SIG-M5 treated with dmso at 0.1 percent for 504 hours (cell line): ENCODE data around the gene TTC33.
"Not testable (repeated sequence)": the region's sequence is repeated elsewhere in the genome, so short reads cannot be mapped to it uniquely, and the experiment has no call there.

Experiments used
- DNase-seq: peaks from one replicate; lab custom pipeline; 2025; ENCODE audit not compliant: unreplicated experiment; lab: John Stamatoyannopoulos, UW

Gene TTC33

DNA sequence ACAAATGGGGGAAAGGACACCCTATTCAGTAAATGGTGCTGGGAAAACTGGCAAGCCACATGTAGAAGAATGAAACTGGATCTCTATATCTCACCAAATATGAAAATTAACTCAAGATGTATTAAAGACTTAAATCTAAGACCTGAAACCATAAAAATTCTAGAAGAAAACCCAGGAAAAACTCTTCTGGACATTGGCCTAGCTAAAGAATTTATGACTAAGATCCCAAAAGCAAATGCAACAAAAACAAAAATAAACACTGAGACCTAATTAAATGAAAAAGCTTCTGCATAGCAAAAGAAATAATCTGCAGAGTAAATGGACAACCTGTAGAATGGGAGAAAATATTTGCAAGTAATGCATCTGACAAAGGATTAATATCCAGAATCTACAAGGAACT, 99.7 kb downstream of the TTC33 start:
- not testable (repeated sequence) for DNase-seq

DNA sequence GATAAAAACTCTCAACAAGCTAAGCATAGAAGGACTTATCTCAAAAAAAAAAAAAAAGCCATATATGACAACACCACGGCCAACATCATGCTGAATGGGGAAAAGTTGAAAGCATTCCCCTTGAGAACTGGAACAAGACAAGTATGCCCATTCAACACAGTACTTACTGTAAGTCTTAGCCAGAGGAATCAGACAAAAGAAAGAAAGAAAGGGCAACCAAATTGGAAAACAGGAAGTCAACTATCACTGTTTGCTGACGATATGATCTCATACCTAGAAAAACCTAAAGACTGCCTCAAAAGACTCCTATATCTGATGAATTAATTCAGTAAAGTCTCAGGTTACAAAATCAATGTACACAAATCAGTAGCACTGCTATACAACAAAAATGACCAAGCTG, 100.6 kb downstream of the TTC33 start:
- DNase-seq: no peak

DNA sequence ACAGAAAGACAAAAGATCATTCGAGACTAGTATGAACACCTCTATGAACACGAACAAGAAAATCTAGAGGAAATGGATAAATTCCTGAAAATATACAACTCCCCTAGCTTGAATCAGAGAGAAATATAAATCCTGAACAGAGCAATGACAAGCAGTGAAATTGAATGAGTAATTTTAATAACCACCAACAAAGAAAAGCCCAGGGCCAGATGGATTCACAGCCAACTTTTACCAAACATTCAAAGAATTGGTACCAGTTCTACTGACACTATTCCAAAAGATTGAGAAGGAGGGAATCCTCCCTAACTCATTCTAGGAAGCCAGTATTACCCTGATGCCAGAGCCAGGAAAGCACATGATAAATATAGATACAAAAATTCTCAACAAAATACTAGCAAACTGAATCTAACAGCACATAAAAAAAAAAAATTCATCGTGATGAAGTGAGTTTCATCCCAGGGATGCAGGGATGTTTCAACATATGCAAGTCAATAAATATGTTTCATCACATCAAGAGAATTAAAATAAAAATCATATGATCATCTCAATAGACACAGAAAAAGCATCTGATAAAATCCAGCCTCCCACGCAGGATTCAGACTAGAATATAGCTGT, 101.3 kb downstream of the TTC33 start:
- no peak for DNase-seq

DNA sequence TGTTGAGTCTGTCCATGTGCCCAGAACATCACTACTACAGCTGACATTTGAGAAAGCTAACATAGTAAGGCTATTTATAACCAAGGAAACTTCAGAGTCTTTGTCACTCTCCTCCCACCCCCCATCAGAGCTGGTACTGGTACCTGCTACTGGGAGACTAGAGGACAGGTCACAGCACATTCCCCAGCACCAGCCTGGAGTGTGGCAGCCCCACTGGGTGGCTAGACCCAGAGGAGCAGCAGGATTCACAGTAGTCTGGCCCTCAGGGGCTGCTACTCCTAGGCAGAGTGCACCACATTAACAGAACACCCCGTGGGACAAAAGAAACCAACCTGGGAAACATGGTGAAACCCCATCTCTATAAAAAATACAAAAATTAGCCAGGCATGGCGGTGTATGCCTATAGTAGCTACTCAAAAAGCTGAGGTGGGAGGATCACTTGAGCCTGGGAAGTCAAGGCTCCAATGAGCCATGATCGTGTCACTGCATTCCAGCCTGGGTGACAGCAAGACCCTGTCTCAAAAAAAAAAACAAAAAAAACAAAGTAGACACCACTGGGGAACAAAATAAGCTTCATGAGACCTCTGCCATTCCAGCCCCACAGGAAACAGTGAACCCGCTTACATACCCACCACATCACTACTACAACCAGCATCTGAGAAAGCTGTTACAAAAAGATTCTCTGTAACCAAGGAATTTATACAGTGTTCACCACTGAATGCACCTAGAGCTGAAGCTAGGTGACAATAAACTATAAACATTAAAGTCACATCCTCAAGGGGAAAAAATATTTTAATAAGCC, 102.3 kb downstream of the TTC33 start:
- no peak for DNase-seq

DNA sequence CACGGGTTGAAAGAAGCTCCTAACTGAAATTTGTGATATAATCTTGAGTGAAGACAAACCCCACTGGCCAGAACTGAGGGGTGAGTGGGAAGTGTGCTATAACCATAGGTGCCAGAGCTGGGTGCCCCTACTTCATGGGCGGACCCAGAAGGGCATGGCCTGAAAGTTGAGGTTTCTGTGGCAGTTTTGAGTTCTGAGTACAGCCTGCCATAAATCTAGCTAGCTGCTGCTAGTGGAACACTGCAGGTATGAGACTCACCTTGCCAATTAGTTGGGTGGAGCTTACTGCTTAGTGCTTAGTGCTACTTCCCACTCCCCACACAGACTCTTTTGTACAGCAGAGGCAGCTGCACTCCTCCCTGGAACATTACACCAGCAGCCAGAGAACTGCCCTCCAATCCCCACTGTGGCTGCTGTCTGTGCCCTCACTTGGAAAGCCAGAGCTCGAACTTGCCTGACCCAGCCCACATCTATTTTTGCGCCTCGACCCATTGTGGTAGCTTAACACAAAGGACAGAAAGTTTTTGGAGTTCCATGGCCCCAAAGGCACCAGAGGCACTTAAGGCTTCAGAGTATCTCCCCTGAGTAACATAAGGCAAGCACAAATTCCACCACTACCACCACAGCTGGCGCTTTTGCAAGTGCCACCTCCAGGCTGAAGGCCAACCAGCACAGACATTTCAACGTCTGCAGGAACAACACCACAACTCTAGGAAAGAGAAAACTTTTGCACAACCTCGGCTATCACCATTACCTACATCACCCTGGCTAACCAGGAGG, 103.1 kb downstream of the TTC33 start:
- DNase-seq: no peak

DNA sequence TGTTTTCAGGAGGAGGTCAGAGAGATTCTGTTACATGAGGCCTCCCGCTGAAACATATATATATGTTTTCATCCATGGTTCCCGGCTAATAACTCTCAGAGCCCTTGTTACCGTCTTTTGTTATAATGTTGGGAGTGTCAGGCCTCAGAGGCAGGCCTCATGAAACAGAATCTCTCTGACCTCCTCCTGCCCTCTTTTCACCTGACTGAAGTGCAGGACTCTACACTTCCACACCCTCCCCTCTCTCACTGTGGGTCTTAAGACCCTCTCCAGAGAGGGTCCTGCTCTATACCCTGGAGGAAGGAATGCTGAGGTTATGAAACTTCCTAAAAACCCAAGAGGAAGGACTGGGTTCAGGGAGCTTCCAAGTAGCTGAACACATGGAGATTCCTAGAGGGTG, 104.6 kb downstream of the TTC33 start:
- DNase-seq: no peak

DNA sequence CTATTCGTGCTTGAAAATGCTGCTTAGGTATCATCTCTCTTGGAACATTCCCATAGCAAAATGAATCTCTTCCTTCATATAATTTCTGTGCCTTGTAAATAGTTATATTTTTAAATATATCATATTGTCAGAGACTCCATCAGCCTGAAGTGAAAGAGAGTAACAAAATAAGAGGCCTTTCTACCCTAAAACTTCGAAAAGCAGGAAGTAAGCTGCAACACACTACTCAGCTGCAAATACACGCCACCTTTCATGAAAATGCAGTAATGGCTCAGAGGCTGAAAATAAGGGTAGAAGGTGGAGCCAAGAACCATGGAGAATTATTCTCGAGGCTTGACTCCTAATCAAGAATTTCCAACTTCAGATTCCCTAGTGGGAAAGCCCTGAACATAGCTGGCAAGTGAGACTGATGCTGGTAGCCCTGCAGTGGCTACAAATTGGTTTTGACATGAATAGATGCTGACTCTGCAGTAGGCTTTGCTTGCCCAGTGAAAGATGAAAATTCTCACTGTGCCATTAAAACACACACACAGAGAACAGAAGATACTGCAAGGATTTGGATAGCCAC, 106.2 kb downstream of the TTC33 start:
- peak; percentile 27 for DNase-seq

DNA sequence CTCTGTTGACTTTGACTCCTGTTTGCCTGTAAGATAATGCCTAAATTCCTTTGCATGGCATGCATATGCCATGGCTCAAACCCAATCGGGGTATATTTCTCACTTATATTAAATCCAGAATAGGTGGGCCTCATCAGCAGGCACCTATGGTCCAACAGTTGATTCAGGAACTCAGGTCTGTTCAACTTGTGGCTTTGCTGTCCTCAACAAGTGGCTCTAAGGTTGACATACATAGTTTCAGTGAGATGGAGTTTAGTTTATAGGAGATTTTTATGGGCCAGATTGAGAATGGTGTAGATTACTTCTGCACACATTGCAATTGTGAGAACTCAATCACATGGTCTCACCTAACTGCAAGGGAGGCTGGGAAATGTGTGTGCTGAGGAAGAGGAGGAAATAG, 107.6 kb downstream of the TTC33 start:
- DNase-seq: no peak

DNA sequence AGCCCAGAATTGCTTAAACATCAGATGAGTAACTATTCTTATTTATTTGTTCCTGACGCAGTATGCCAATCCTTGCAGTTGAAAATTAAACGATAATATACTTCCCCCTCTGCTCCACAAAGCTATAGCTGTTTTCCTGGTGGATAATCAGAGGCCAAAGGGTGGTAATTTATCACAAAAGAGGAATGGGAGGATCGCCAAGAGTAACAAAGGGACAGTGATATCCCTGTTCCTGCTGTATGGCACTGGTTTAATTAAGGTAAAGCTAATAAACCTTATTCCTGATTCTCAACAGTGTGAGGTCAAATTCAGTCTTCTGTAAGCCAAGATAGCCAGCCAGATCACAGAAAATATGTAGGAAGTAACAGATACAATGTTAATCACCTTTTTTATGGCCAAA, 109.5 kb downstream of the TTC33 start:
- DNase-seq: no peak

DNA sequence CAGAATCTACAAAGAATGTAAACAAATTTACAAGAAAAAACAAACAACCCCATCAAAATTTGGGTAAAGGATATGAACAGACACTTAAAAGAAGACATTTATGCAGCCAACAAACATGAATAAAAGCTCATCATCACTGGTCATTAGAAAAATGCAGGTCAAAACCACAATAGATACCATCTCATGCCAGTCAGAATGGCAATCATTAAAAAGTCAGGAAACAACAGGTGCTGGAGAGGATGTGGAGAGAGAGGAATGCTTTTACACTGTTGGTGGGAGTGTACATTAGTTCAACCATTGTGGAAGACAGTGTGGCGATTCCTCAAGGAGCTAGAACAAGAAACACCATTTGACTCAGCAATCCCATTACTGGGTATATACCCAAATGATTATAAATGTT, 116.2 kb downstream of the TTC33 start:
- DNase-seq: not testable (repeated sequence)

DNA sequence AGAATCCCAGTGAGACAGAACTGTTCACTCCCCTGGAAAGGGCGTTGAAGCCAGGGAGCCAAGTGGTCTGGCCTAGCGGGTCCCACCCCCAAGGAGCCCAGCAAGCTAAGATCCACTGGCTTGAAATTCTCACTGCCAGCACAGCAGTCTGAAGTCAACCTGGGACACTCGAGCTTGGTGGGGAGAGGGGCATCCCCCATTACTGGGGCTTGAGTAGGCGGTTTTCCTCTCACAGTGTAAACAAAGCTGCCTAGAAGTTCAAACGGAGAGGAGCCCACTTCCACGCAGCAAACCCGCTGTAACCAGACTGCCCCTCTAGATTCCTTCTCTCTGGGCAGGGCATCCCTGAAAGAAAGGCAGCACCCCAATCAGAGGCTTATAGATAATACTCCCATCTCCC, 121.2 kb downstream of the TTC33 start:
- no peak for DNase-seq

DNA sequence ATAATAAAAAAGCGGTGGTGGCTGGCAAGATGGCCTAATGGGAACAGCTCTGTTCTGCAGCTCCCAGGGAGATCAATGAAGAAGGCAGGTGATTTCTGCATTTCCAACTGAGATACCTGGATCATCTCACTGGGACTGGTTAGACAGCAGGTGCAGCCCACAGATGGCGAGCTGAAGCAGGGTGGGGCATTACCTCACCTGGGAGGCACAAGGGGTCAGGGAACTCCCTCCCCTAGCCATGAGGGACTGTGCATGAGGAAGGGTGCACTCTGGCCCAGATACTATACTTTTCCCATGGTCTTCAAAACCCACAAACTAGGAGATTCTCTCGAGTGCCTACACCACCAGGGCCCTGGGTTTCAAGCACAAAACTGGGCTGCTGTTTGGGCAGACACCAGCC, 121.6 kb downstream of the TTC33 start:
- no peak for DNase-seq

DNA sequence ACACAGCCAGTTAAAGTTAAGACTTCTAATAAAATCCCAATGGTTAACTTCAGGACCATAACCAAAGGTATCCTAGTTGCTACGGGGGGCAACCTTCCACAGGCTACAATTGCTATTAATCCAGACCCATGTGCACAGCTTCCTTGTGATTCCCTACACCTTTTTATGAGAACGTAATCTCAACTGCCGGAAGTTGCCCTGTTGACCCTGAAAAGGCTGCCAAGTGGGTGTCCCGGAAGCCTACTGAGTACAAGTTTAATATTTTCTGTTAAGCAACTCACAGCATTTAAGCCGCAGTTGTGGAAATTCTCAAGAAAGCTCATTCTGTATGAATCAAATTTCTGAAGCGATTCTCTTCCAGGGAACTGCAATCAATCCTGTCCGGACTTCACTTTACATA, 124.5 kb downstream of the TTC33 start:
- no peak for DNase-seq

DNA sequence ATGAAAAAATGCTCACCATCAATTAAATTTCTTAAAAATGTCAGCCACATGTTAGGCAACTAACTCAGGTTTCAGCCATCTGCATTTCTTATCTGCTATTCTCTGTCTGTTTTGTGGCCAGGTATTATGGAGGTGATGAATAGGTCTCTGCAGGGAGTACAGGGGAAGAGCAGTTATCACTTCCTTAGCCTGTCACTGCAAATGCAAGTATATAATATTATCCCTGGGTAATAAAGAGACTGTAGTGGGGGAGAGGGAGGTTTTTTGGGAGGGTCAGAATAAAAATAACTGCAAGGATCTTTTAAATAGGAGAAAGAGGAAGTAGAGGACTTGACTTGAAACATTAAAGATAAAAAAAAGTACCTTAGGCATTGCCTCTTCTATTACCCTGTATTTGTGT, 125.6 kb downstream of the TTC33 start:
- peak; percentile 76 for DNase-seq

DNA sequence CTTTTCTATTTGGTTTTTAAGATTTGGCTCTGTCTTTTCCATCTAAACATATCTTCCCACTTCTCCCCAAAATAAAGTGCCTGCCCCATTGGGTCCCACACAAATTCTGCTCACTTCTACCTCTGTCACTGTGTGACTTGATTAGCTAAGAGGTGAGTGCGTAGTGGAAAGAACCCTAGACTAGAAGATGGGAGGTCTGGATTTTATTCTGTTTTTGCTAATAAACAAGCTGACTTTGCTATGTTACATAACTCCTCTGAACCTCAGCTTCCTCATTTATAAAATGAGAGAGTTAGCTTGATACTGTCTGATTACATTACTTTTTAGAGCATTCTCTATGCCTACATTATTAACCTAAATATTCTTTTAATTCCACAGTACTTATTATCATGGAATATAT, 127.4 kb downstream of the TTC33 start:
- peak; percentile 91 for DNase-seq

DNA sequence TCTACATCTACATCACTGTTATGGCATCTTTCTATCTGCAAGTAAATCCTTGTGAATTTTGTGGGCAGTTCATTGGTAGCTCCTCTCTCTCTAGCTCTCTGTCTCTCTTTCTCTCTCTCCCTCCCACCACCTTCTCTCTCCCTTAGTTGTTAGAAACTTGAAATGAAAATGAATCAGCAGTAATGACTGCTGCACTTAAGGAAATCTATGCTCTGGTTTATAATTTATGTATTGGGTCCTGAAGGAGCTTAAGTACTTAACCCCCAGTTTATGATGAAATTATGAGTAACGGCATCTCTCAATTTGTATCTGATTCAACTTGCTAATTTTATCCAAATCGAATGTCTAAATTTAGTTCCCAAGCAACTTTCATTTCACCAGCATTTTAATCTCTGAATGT, 128.1 kb downstream of the TTC33 start:
- DNase-seq: no peak

DNA sequence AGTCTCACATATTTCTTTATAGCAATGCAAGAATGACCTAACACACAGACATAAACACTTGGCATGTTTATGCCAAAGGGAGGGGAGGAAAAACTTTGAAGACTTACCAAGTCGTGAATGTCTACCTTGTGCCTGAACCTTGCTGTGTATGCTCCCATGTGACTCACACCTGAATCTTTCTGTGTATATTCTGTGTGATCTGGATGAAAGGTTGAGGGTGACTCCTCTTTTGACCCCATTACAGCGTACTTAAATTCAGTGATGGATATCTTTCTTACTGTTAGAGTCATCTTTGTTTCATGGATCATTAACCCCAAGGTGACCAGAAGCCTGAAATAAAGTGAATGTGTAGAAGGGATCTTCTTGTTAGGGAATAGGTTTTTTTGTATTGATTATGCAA, 129.0 kb downstream of the TTC33 start:
- no peak for DNase-seq

DNA sequence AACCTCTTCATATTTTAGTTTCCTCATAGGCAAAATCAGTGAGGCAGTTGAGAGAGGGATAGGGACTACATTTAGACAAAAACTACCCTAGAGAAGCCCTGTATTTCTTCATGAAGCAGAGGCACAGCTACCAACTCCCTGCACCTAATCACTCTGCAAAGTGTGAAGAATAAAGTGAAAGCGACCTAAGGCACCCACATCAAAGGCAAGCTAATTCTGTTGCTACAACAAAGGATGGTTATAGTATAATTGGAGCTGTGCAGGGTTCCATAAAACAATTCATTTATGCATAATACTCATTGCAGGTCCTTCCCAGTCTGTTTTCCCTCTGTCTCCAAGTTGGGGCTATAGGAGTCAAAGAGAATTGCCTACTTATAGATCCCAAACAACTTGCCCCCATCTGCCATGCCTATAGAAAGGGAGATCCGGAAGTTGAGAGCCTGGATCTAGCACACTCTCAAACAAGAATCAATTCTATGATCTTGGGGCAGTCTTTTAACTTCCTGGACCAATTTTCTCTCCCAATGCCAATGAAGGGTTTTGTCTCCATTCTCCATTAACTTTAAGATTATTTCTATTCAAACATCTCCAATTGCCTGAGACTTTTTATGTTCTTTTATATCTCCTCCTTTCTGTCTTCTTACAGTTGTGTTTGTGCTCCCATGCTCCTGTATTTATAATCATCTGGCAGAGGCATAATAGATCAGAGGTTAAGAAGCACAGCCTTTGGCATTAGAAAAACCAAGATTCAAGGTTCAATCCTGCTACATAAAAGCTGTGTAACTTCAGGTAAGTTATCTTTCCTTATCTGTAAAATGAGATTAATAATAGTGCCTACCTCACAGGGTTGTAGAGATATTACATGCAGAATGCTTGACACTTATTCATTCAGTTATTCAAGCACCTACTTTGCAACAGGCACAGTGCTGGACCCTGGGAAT, 132.0 kb downstream of the TTC33 start:
- DNase-seq: no peak

DNA sequence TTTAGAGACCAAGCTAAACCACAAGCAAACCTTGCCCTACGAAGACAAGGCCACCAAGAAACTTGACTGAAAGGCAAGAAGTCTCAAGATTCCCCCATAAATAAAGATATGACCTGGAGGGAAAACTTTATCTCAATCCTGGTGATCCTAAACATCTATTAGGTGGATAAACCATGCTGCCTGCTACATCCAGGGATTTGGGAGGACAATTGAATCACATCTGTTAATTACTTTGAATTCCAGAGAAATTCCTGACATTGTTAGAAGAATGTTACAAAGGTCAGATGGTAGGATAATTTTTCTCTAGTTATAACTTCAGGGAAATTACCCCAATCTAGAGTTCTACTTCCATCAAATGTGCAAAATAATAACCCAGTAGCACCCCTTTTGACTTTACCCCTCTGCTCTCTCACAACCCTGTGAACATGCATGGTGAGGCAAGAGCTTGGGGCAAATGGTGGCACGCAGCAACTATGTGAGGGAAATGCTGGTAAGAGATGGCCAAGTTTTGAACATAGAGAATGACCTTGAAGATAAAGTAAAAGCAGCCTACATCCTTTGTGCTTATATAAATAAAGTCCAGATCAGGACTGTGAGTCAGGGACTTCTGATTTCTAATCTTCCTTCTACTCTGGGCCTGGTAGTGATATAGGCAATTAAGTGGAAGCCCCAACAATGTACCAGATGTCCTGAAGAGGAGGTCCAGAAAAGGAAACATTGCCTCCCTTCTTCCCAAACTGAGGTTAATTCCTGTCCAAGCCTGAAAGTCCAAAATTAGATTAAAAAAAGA, 133.1 kb downstream of the TTC33 start:
- DNase-seq: no peak

DNA sequence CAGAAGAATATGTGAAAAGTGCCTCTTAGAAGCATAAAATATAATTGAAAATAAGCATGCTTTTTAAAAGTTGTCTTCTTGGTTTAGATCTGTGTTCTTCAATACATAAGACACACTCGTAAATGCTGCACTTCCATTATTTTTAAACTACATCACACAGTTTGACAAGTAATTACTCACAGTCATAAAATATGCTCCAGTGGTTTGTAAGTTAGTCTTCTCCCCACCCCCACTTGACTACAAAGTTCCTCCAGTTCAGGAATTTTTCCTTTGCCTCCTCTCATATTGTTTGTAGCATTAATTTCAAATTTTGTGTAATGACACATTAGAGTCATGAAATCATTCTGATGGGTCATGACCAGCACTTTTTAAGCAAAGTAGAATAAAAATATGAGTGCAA, 136.3 kb downstream of the TTC33 start:
- DNase-seq: no peak
